ENCODE results near the gene EEF1AKMT3.

The EEF1AKMT3 gene

GRCh38 chr12:57735198-57735855, 37.1 kb upstream of the EEF1AKMT3 start:
- no peak for DNase-seq (ENCODE audit: low read depth)

- no peak for DNase-seq (ENCODE audit: low read depth)
These were observed 36.3 kb upstream of the EEF1AKMT3 start for GRCh38 chr12:57735952-57736740.

GRCh38 chr12:57736741-57737466, 35.5 kb upstream of the EEF1AKMT3 start:
- DNase-seq (ENCODE audit: low read depth) = no peak

GRCh38 chr12:57737467-57738460, 34.6 kb upstream of the EEF1AKMT3 start:
- no peak for DNase-seq (ENCODE audit: low read depth)

DNA sequence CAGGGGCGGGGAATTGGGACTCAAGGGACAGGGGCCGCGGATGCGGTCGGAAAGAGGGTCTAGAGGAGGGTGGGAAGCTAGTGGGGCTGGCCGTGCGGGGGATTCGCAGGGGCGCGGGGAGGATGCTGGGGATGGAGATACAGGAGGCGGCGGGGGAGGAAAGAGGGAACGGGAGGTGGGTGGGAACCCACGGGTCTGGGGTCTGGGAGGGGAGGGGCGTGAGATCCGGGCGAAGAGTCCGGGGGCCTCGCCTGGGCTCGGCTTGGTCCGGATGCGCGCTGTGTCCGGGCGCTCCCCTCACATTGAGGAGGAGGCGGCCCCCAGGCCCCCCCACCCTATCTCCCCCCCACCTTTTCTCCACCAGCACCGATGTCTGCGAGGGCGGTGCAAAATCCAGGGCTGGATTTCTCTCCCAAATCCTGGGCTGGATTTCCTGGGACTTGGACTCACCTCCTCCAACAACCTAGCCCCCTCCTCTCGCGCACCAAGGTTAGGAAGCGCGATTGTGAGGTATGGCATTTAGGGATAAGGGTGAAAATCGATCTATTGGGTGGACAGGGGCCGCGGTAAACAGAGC, 33.7 kb upstream of the EEF1AKMT3 start, which contains the start of gene AGAP2:
TSS of gene AGAP2 (minus strand) at position 82 of the 577 bp plus-strand sequence. CDS start 496 bp downstream, outside the sequence.
- no peak for DNase-seq (ENCODE audit: low read depth)

- no peak for DNase-seq (ENCODE audit: low read depth)
These were observed 33.0 kb upstream of the EEF1AKMT3 start for GRCh38 chr12:57739387-57739786.

DNA sequence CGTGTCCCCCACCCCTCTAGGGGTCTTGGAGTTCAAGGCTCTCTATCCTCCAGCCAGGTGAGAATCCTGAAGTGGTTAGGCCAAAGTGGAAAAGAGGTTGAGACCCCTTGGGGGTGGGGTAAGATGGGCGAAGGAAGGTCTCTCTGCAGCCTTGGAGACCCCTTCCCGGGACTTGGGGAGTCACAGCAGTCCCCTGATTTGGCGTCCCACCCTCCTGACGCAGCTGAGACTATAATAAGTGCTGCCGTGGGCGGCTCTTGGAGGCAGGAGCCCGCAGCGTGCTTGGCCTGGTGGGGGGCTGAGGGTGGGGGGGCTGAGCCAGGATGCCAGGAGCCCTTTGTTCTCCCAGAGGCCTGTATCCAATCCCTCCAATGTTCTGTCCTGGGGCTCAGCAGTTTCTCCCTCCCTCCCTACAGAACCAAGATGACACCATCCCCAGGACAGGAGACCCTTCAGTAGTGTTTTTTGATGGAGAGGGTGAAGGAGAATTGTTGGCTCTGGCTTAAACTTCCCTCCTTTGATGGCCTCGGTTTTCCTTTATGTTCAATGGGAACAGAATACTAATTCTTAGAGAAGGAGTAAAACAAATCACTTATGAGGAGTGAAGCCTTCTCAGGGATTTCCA, 32.4 kb upstream of the EEF1AKMT3 start:
- DNase-seq (ENCODE audit: low read depth) = no peak

- no peak for DNase-seq (ENCODE audit: low read depth)
These were observed 31.6 kb upstream of the EEF1AKMT3 start for GRCh38 chr12:57740656-57741412.

DNA sequence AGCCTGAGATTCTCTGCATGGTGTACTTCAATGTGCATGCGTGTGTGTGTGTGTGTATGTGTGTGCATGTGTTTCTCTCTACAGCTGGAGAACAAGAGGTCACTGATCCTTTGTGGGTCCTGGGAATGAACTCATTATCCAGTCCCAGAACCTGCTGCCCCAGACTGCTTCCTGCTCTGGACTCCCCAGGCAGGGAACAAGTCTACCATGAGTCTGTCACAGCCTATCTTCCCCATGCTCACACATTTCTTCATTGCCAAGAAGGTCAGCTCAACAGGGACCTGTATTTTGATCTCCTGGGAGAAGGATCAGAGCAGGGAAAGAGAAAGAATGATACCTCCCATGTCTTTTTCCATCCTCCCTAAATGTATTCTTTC, 31.0 kb upstream of the EEF1AKMT3 start:
- no peak for DNase-seq (ENCODE audit: low read depth)

- no peak for DNase-seq (ENCODE audit: low read depth)
These were observed 30.3 kb upstream of the EEF1AKMT3 start for GRCh38 chr12:57741844-57742738.

DNA sequence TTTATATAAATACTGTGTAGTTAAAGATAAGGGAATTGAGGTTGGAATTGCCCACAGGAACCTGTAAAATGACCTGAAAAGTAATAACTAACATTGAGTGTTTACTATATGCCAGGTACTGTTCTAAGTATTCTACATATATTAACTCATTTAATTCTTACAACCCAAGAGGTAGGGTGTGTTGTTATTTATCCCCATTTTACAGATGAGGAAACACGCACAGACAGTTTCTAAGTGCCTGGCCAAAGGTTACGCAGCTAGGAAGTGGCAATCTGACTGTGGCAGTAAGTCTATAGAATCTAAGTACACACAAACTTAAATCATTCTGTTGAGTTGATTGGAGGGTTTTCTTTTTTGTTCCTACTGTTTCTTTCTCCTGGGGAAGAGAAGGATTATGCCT, 28.6 kb upstream of the EEF1AKMT3 start:
- no peak for DNase-seq (ENCODE audit: low read depth)

DNA sequence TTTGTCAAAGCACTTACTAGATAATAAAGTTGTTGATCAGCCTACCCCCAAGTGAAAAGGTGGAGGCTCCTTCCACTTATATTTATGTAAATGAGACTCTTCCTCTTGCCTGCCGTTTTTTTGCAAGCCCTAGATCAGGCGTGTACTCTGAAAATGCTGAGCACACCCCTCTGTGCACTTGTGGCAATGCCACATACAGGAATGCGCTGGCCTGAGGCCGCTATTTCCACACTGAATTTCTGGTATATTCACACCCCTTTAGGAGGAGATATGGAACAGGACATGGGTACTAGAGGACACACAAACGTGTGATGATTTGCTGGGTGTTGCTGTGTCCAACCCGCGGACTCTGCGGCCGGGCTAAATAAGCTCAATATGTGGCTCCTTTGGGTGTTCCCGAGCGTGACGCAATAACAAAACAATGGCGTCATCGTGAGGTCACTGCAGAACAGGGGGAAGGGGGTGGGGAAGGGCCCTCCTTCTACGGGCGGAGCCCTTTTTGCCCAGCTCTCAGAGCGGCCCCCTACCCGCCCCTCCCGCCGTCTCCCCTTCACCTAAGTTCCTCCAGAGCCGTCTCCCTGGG, 28.1 kb upstream of the EEF1AKMT3 start:
- peak; percentile 26 for DNase-seq (ENCODE audit: low read depth)

DNA sequence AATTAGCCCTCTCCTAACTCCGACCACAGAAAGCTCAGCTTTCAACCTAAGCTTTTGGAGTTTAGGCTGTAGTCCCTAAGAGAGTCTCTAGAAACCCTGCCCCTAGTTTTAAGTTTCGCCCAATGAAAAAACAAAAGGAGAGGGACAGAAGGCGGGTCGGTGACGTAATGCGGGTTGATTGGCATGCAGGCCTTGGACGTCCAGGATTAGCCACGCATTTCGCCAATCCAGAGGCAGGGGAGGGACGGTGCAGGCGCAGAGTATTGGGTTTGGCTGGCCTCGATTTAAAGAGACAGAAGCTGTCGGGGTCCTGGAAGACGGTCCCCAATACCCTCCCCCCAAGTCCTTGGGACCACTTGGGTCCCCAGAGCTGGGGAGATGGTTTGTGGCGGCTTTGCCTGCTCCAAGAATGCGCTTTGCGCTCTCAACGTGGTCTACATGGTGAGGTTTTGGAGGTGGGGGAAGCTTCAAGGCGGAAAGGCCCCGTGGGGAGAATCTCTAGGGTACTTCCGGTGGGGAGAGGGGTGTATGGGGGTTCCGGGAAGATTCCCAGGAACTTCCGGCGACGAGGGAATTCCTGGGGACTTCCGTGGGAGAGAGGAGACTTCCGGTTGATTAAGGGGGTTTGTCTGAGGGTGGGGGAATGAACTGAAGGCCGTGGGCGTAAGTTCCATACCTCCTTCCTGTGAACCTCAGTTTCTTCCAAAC, 27.5 kb upstream of the EEF1AKMT3 start, which contains the start of gene TSPAN31:
TSS of gene TSPAN31 (plus strand) at position 263 of the 708 bp plus-strand sequence. CDS start at position 379, 116 bp downstream.
- DNase-seq (ENCODE audit: low read depth) = peak; percentile 93

DNA sequence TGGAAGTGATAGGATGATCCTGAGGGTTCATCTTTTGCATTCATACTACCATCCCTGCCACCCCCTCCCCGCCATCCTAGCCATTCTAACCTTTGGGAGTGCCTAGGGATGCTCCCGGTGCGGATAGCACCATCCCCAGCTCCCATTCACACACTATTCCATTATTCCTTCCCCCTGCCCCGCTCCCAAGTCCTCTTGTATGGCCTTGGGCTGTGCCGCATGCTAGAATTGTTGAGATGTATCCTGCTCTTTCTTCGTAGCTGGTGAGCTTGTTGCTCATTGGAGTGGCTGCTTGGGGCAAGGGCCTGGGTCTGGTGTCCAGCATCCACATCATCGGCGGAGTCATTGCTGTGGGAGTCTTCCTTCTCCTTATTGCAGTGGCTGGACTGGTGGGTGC, 26.9 kb upstream of the EEF1AKMT3 start:
- DNase-seq (ENCODE audit: low read depth) = no peak

- no peak for DNase-seq (ENCODE audit: low read depth)
These were observed 26.4 kb upstream of the EEF1AKMT3 start for GRCh38 chr12:57746025-57746424.

DNA sequence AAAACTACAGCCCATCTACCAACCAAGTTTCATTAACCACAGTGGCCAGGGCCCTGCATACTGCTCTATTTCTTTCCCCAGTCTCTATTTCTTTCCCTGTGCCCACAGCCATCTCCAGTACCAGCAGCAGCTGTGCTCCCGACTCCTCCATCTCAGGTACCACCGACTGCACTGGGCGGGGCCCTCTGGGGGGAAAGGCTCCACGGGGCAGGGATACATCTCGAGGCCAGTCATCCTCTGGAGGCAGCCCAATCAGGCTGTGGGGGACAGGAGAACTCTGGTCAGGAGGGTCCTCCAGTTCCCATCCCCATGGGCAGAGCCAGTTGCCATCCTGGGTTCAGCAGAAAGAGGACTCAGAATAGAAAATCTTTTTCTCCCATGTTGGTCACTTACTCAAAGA, 23.4 kb upstream of the EEF1AKMT3 start:
- DNase-seq (ENCODE audit: low read depth) = no peak

GRCh38 chr12:57750561-57751431, 21.6 kb upstream of the EEF1AKMT3 start:
- DNase-seq (ENCODE audit: low read depth) = no peak
